Measurements from ENCODE around the gene TTBK2. TPM values are rescaled to one million over a fixed set of nuclear protein-coding genes. Genes with fewer than 3 reads are reported as not detected.

The TTBK2 gene
- total and polyA plus RNA-seq, 4 donors = 1.0 to 6.4 (median 4.3) TPM

DNA sequence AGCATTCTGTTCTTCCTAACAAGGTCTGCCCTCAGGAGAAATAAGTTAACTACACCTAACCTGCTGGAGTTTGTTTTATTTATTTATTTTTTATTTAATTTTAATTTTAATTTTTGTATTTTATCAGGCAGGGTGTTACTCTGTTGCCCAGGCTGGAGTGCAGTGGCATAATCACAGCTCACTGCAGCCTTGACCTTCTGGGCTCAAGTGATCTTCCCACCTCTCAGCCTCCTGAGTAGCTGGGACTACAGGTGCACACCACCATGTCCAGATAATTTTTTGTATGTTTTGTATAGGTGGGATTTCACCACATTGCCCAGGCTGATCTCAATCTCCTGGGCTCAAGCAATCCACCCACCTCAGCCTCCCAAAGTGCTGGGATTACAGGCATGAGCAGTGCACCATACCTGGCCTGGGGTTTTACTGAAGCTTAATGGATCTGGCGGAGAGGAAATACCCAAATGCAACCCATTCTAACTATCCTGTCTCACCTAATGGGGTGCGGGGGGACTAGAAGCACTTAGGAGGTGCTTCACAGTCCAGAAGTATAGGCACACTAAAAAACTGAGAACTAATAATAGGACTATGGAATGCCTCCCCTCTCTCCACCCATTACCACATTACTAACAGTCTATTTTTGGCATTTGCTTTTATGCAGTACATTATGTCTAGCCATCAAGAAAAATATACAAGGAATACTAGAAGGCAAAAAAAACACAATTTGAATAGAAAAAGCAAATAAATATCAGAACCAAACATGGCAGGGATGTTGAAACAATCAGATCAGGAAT lies 61.4 kb downstream of the TTBK2 start:
- Histone ChIP-seq H3K9ac (ENCODE audit: low read depth in 1 of 2, low read length in 2 of 2) (no peak overlapping the region), H3K4me3 (ENCODE audit: low read depth in 1 of 3, low read length in 3 of 3) (no peak overlapping the region), H3K9me3 (ENCODE audit: control insufficient read depth in 4 of 4, low read length in 3 of 4) (no peaks in the 10 kb centered on the region), H3K27ac (ENCODE audit: low read depth in 1 of 2, low read length in 2 of 2) (no peak overlapping the region), H3K36me3 (ENCODE audit: control insufficient read depth in 4 of 4, insufficient read depth in 3 of 4, low read depth in 1 of 4, low read length in 3 of 4) (no peaks in the 10 kb centered on the region), H3K4me1 (ENCODE audit: control insufficient read depth in 4 of 4, insufficient read depth in 4 of 4, low read length in 3 of 4) (peaks cover 1 to 7% (median 4%) of the 10 kb centered on the region in 4 donors), H3K27me3 (ENCODE audit: control insufficient read depth in 4 of 4, insufficient read depth in 4 of 4, low read length in 3 of 4) (no peaks in the 10 kb centered on the region)
- WGBS = 96% methylated on average over 2 of the region's 2 CpGs
- TF ChIP-seq, protein P1, sequence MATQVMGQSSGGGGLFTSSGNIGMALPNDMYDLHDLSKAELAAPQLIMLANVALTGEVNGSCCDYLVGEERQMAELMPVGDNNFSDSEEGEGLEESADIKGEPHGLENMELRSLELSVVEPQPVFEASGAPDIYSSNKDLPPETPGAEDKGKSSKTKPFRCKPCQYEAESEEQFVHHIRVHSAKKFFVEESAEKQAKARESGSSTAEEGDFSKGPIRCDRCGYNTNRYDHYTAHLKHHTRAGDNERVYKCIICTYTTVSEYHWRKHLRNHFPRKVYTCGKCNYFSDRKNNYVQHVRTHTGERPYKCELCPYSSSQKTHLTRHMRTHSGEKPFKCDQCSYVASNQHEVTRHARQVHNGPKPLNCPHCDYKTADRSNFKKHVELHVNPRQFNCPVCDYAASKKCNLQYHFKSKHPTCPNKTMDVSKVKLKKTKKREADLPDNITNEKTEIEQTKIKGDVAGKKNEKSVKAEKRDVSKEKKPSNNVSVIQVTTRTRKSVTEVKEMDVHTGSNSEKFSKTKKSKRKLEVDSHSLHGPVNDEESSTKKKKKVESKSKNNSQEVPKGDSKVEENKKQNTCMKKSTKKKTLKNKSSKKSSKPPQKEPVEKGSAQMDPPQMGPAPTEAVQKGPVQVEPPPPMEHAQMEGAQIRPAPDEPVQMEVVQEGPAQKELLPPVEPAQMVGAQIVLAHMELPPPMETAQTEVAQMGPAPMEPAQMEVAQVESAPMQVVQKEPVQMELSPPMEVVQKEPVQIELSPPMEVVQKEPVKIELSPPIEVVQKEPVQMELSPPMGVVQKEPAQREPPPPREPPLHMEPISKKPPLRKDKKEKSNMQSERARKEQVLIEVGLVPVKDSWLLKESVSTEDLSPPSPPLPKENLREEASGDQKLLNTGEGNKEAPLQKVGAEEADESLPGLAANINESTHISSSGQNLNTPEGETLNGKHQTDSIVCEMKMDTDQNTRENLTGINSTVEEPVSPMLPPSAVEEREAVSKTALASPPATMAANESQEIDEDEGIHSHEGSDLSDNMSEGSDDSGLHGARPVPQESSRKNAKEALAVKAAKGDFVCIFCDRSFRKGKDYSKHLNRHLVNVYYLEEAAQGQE (IDR thresholded peaks at IDR 0.05) = no peak
- TF ChIP-seq FOXA2 (IDR thresholded peaks at IDR 0.05) = no peak
- no peak for TF ChIP-seq CTCF (IDR thresholded peaks at IDR 0.05; ENCODE audit: low read depth, low read length, missing input control)
- no peak for DNase-seq (ENCODE audit: low spot score)

- Histone ChIP-seq H3K9me3 (ENCODE audit: control insufficient read depth in 4 of 4, low read length in 3 of 4) (no peaks in the 10 kb centered on the region), H3K36me3 (ENCODE audit: control insufficient read depth in 4 of 4, insufficient read depth in 3 of 4, low read depth in 1 of 4, low read length in 3 of 4) (peaks cover 0 to 1% (median 0%) of the 10 kb centered on the region in 4 donors), H3K4me3 (ENCODE audit: low read depth in 1 of 3, low read length in 3 of 3) (no peak overlapping the region), H3K27me3 (ENCODE audit: control insufficient read depth in 4 of 4, insufficient read depth in 4 of 4, low read length in 3 of 4) (no peaks in the 10 kb centered on the region), H3K27ac (ENCODE audit: low read depth in 1 of 2, low read length in 2 of 2) (no peak overlapping the region), H3K9ac (ENCODE audit: low read depth in 1 of 2, low read length in 2 of 2) (no peak overlapping the region), H3K4me1 (ENCODE audit: control insufficient read depth in 4 of 4, insufficient read depth in 4 of 4, low read length in 3 of 4) (peaks cover 0 to 1% (median under 1%) of the 10 kb centered on the region in 4 donors)
- WGBS = 90% methylated on average over 2 of the region's 2 CpGs
- TF ChIP-seq SP1 (IDR thresholded peaks at IDR 0.05) (no peak), NR2F2 (IDR thresholded peaks at IDR 0.05) (no peak), JUND (IDR thresholded peaks at IDR 0.05) (no peak), GABPA (IDR thresholded peaks at IDR 0.05 in 1 of 2, conservative IDR thresholded peaks at IDR 0.05 in 1 of 2) (no peak), RXRA (IDR thresholded peaks at IDR 0.05) (no peak), HNF4G (IDR thresholded peaks at IDR 0.05) (no peak), HNF4A (conservative IDR thresholded peaks at IDR 0.05) (no peak), RAD21 (IDR thresholded peaks at IDR 0.05) (no peak), EGR1 (IDR thresholded peaks at IDR 0.05; ENCODE audit: low read depth in 2 of 2) (no peak), FOXA1 (IDR thresholded peaks at IDR 0.05) (no peak), CTCF (IDR thresholded peaks at IDR 0.05; ENCODE audit: low read depth, low read length, missing input control) (no peak), YY1 (IDR thresholded peaks at IDR 0.05) (no peak)
- TF ChIP-seq, protein P2, sequence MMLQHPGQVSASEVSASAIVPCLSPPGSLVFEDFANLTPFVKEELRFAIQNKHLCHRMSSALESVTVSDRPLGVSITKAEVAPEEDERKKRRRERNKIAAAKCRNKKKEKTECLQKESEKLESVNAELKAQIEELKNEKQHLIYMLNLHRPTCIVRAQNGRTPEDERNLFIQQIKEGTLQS (IDR thresholded peaks at IDR 0.05) = no peak
- DNase-seq (ENCODE audit: low spot score) = no peak
These were observed 62.0 kb downstream of the TTBK2 start for GRCh38 chr15:42858540-42858939.

Data from liver (tissue), 9 donors.